Measurements from ENCODE around the gene CYP4F8.
"Not testable (repeated sequence)": the region's sequence is repeated elsewhere in the genome, so short reads cannot be mapped to it uniquely, and the experiment has no call there.

CYP4F8 gene

GRCh38 chr19:15644066-15644741, 29.2 kb downstream of the CYP4F8 start:
- H3K4me1 ChIP-seq (ENCODE audit: control insufficient read depth, insufficient read depth, low read length), result no peaks in the 10 kb centered on the region; the same call in 1 of the 2 replicates
- H3K36me3 ChIP-seq (ENCODE audit: control insufficient read depth, insufficient read depth, low read length), result no peaks in the 10 kb centered on the region
- H3K27ac ChIP-seq (ENCODE audit: low read length), result no peak overlapping the region
- H3K4me3 ChIP-seq (ENCODE audit: low read length), result no peak overlapping the region
- DNase-seq (ENCODE audit: low read depth, low spot score), result no peak
- no CpG with 5 or more reads among the region's 3 CpGs for WGBS (ENCODE audit: insufficient coverage, insufficient read length)
- H3K27me3 ChIP-seq (ENCODE audit: control insufficient read depth, insufficient read depth, low read length), result no peaks in the 10 kb centered on the region
- H3K9me3 ChIP-seq (ENCODE audit: control insufficient read depth, insufficient read depth, low read length), result peaks cover 19% of the 10 kb centered on the region

DNA sequence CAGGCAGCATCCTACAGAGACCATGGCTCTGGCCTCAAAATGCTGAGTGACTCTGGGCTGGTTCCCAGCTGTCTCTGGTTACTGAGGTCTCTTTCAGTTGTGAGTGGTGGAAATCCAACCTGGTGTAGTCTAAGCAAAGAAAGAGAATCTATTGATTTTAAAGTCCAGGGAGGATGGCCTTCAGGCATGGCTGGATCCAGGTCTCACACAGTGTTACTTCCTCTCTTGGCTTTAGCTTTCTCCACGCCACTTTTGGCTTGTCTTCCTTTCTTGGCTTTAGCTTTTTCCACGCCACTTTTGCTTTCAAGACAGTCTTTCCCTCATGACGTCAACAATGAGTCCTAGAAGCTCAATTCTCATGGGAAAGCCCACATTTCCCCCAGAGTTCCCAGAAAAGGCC, 29.8 kb downstream of the CYP4F8 start:
- H3K27ac ChIP-seq (ENCODE audit: low read length), result no peak overlapping the region
- no peaks in the 10 kb centered on the region; the same call in 1 of the 2 replicates for H3K4me1 ChIP-seq (ENCODE audit: control insufficient read depth, insufficient read depth, low read length)
- H3K4me3 ChIP-seq (ENCODE audit: low read length), result no peak overlapping the region
- H3K36me3 ChIP-seq (ENCODE audit: control insufficient read depth, insufficient read depth, low read length), result no peaks in the 10 kb centered on the region
- no peak for DNase-seq (ENCODE audit: low read depth, low spot score)
- WGBS (ENCODE audit: insufficient coverage, insufficient read length), result no CpG with 5 or more reads among the region's 3 CpGs
- H3K9me3 ChIP-seq (ENCODE audit: control insufficient read depth, insufficient read depth, low read length), result peaks cover 22% of the 10 kb centered on the region
- no peaks in the 10 kb centered on the region for H3K27me3 ChIP-seq (ENCODE audit: control insufficient read depth, insufficient read depth, low read length)

- no peaks in the 10 kb centered on the region for H3K4me1 ChIP-seq (ENCODE audit: control insufficient read depth, insufficient read depth, low read length)
- H3K27me3 ChIP-seq (ENCODE audit: control insufficient read depth, insufficient read depth, low read length), result no peaks in the 10 kb centered on the region
- H3K4me3 ChIP-seq (ENCODE audit: low read length), result no peak overlapping the region
- WGBS (ENCODE audit: insufficient coverage, insufficient read length), result no CpG with 5 or more reads among the region's 2 CpGs
- H3K36me3 ChIP-seq (ENCODE audit: control insufficient read depth, insufficient read depth, low read length), result no peaks in the 10 kb centered on the region
- no peak for DNase-seq (ENCODE audit: low read depth, low spot score)
- H3K9me3 ChIP-seq (ENCODE audit: control insufficient read depth, insufficient read depth, low read length), result peaks cover 13% of the 10 kb centered on the region
- H3K27ac ChIP-seq (ENCODE audit: low read length), result no peak overlapping the region
These were observed 34.5 kb downstream of the CYP4F8 start for GRCh38 chr19:15649526-15649925.

- H3K9me3 ChIP-seq (ENCODE audit: control insufficient read depth, insufficient read depth, low read length), result peaks cover 13% of the 10 kb centered on the region
These were observed 35.1 kb downstream of the CYP4F8 start for GRCh38 chr19:15650123-15650522.

DNA sequence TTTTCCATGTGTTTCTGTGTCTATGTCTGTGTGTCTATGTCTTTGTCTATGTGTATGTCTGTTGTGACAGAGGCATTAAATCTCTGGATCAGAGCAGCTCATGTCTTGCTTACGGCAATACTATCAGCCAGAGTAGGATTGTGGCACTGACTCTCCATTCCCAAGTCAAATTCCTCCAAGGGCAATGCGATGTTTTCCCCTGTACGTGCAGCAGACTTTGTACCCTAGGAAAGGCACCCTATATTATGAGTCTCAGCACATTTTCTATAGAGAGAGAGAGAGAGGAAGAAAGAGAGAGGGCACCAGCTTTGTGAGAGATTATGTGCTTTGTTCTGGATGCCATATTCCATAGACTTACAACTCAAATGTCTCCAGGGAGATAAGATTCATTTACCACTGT, 36.8 kb downstream of the CYP4F8 start:
- peaks cover 8% of the 10 kb centered on the region for H3K9me3 ChIP-seq (ENCODE audit: control insufficient read depth, insufficient read depth, low read length)
- H3K27me3 ChIP-seq (ENCODE audit: control insufficient read depth, insufficient read depth, low read length), result no peaks in the 10 kb centered on the region
- H3K4me3 ChIP-seq (ENCODE audit: low read length), result no peak overlapping the region
- H3K27ac ChIP-seq (ENCODE audit: low read length), result no peak overlapping the region
- no peaks in the 10 kb centered on the region for H3K4me1 ChIP-seq (ENCODE audit: control insufficient read depth, insufficient read depth, low read length)
- H3K36me3 ChIP-seq (ENCODE audit: control insufficient read depth, insufficient read depth, low read length), result no peaks in the 10 kb centered on the region
- no peak for DNase-seq (ENCODE audit: low read depth, low spot score)
- WGBS (ENCODE audit: insufficient coverage, insufficient read length), result no CpG with 5 or more reads among the region's 3 CpGs

More at GRCh38 chr19:15650123-15650522, 35.1 kb downstream of the CYP4F8 start:
- not testable (repeated sequence) for DNase-seq (ENCODE audit: low read depth, low spot score); H3K27me3 ChIP-seq (ENCODE audit: control insufficient read depth, insufficient read depth, low read length); H3K36me3 ChIP-seq (ENCODE audit: control insufficient read depth, insufficient read depth, low read length); H3K4me3 ChIP-seq (ENCODE audit: low read length); H3K27ac ChIP-seq (ENCODE audit: low read length); H3K4me1 ChIP-seq (ENCODE audit: control insufficient read depth, insufficient read depth, low read length)

- no peak for DNase-seq (ENCODE audit: low read depth, low spot score)
- no peaks in the 10 kb centered on the region for H3K27me3 ChIP-seq (ENCODE audit: control insufficient read depth, insufficient read depth, low read length)
- no peak overlapping the region for H3K27ac ChIP-seq (ENCODE audit: low read length)
- no CpG with 5 or more reads among the region's 8 CpGs for WGBS (ENCODE audit: insufficient coverage, insufficient read length)
- peaks cover 8% of the 10 kb centered on the region for H3K9me3 ChIP-seq (ENCODE audit: control insufficient read depth, insufficient read depth, low read length)
- H3K4me3 ChIP-seq (ENCODE audit: low read length), result no peak overlapping the region
- no peaks in the 10 kb centered on the region for H3K36me3 ChIP-seq (ENCODE audit: control insufficient read depth, insufficient read depth, low read length)
- no peaks in the 10 kb centered on the region for H3K4me1 ChIP-seq (ENCODE audit: control insufficient read depth, insufficient read depth, low read length)
These were observed 37.7 kb downstream of the CYP4F8 start for GRCh38 chr19:15652559-15653278.

DNA sequence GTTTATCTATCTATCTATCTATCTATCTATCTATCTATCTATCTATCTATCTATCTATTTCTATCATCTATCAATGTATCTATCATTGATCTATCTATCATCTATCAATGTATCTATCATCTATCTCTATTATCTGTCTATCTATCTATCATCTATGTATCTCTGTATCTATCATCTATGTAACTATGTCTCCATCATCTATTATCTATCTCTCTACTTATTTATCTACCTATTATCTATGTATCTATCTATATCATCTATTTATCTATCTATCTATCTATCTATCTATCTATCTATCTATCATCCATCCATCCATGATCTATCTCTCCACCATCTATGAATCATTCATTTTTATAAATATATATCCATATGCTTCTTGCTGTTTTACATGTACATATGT, 41.4 kb downstream of the CYP4F8 start:
- Histone ChIP-seq H3K9me3 (ENCODE audit: control insufficient read depth, insufficient read depth, low read length) (0 out of 2 replicates have a peak, but pooled peaks cover 2% of the 10 kb centered on the region), H3K4me3 (ENCODE audit: low read length) (no peak overlapping the region), H3K27me3 (ENCODE audit: control insufficient read depth, insufficient read depth, low read length) (no peaks in the 10 kb centered on the region), H3K4me1 (ENCODE audit: control insufficient read depth, insufficient read depth, low read length) (no peaks in the 10 kb centered on the region), H3K36me3 (ENCODE audit: control insufficient read depth, insufficient read depth, low read length) (no peaks in the 10 kb centered on the region), H3K27ac (ENCODE audit: low read length) (no peak overlapping the region)
- DNase-seq (ENCODE audit: low read depth, low spot score), result no peak

DNA sequence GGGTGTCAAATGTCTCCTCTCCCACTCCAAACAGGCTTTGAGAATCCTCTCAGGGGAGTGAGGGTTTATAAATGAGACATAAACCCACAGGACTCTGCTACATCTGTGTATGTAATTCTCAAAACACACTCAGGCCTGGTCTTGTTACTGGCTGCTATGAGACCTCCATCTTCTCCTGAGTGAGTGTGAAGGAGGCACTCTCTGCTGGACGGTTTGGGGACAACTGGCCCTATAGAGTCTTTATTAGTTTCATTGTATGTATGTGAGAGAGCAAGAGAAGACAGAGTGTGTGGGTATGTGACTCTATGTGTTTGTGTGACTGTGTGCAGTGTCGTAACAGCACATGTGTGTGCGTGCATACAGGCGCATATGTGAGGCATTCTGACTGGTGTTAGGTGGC, 48.2 kb downstream of the CYP4F8 start:
- no peaks in the 10 kb centered on the region for H3K4me1 ChIP-seq (ENCODE audit: control insufficient read depth, insufficient read depth, low read length)
- DNase-seq (ENCODE audit: low read depth, low spot score), result no peak
- no peak overlapping the region for H3K27ac ChIP-seq (ENCODE audit: low read length)
- no CpG with 5 or more reads among the region's 4 CpGs for WGBS (ENCODE audit: insufficient coverage, insufficient read length)
- H3K36me3 ChIP-seq (ENCODE audit: control insufficient read depth, insufficient read depth, low read length), result no peaks in the 10 kb centered on the region
- H3K9me3 ChIP-seq (ENCODE audit: control insufficient read depth, insufficient read depth, low read length), result peaks cover 15% of the 10 kb centered on the region
- H3K27me3 ChIP-seq (ENCODE audit: control insufficient read depth, insufficient read depth, low read length), result no peaks in the 10 kb centered on the region
- no peak overlapping the region for H3K4me3 ChIP-seq (ENCODE audit: low read length)

GRCh38 chr19:15666186-15666585, 51.2 kb downstream of the CYP4F8 start:
- no peaks in the 10 kb centered on the region for H3K27me3 ChIP-seq (ENCODE audit: control insufficient read depth, insufficient read depth, low read length)
- no peaks in the 10 kb centered on the region for H3K36me3 ChIP-seq (ENCODE audit: control insufficient read depth, insufficient read depth, low read length)
- WGBS (ENCODE audit: insufficient coverage, insufficient read length), result no CpG with 5 or more reads among the region's 1 CpG
- DNase-seq (ENCODE audit: low read depth, low spot score), result no peak
- no peak overlapping the region for H3K27ac ChIP-seq (ENCODE audit: low read length)
- no peak overlapping the region for H3K4me3 ChIP-seq (ENCODE audit: low read length)
- peaks cover 21% of the 10 kb centered on the region for H3K9me3 ChIP-seq (ENCODE audit: control insufficient read depth, insufficient read depth, low read length)
- H3K4me1 ChIP-seq (ENCODE audit: control insufficient read depth, insufficient read depth, low read length), result no peaks in the 10 kb centered on the region

- WGBS (ENCODE audit: insufficient coverage, insufficient read length), result no CpG with 5 or more reads among the region's 4 CpGs
- no peak for DNase-seq (ENCODE audit: low read depth, low spot score)
- no peaks in the 10 kb centered on the region for H3K36me3 ChIP-seq (ENCODE audit: control insufficient read depth, insufficient read depth, low read length)
- no peaks in the 10 kb centered on the region for H3K27me3 ChIP-seq (ENCODE audit: control insufficient read depth, insufficient read depth, low read length)
- no peak overlapping the region for H3K27ac ChIP-seq (ENCODE audit: low read length)
- no peaks in the 10 kb centered on the region for H3K4me1 ChIP-seq (ENCODE audit: control insufficient read depth, insufficient read depth, low read length)
- peaks cover 21% of the 10 kb centered on the region for H3K9me3 ChIP-seq (ENCODE audit: control insufficient read depth, insufficient read depth, low read length)
- H3K4me3 ChIP-seq (ENCODE audit: low read length), result no peak overlapping the region
These were observed 51.9 kb downstream of the CYP4F8 start for GRCh38 chr19:15666883-15667282.

GRCh38 chr19:15669440-15669839, 54.4 kb downstream of the CYP4F8 start:
- peaks cover 25% of the 10 kb centered on the region for H3K9me3 ChIP-seq (ENCODE audit: control insufficient read depth, insufficient read depth, low read length)
- H3K27ac ChIP-seq (ENCODE audit: low read length), result no peak overlapping the region
- no CpG with 5 or more reads among the region's 3 CpGs for WGBS (ENCODE audit: insufficient coverage, insufficient read length)
- DNase-seq (ENCODE audit: low read depth, low spot score), result no peak
- no peaks in the 10 kb centered on the region for H3K4me1 ChIP-seq (ENCODE audit: control insufficient read depth, insufficient read depth, low read length)
- H3K4me3 ChIP-seq (ENCODE audit: low read length), result no peak overlapping the region
- no peaks in the 10 kb centered on the region for H3K36me3 ChIP-seq (ENCODE audit: control insufficient read depth, insufficient read depth, low read length)
- H3K27me3 ChIP-seq (ENCODE audit: control insufficient read depth, insufficient read depth, low read length), result no peaks in the 10 kb centered on the region
